Ramos (cell line): ENCODE results near the gene MIB1.
"Not testable (repeated sequence)": the region's sequence is repeated elsewhere in the genome, so short reads cannot be mapped to it uniquely, and the experiment has no call there.

ENCODE experiments used
- in situ Hi-C: fragments of 300-500 bp; cut with MboI; formaldehyde crosslinking; loops from one replicate; pipeline ENCODE4 v1.14.3; 2022; ENCODE audit warnings: low sequenced_read_pairs; ENCODE audit not compliant: unreplicated experiment

The MIB1 gene

GRCh38 chr18:21741562-21742314 lies 1.1 kb downstream of the MIB1 start:
- in situ Hi-C loops = loop anchor here (25.0 kb wide), 1 partner anchor 654 kb away; no protein-coding TSS in a partner anchor

- in situ Hi-C loops = loop anchor here (25.0 kb wide), 1 partner anchor 655 kb away; no protein-coding TSS in a partner anchor
These were observed 1.7 kb downstream of the MIB1 start for GRCh38 chr18:21742315-21742687.

GRCh38 chr18:21743166-21743832 lies 2.7 kb downstream of the MIB1 start:
- in situ Hi-C loops = loop anchor here (25.0 kb wide), 1 partner anchor 656 kb away; no protein-coding TSS in a partner anchor

GRCh38 chr18:21745231-21745630 lies 4.6 kb downstream of the MIB1 start:
- in situ Hi-C loops = loop anchor here (25.0 kb wide), 1 partner anchor 658 kb away; no protein-coding TSS in a partner anchor

GRCh38 chr18:21747268-21747667 lies 6.7 kb downstream of the MIB1 start:
- in situ Hi-C loops = loop anchor here (25.0 kb wide), 1 partner anchor 660 kb away; no protein-coding TSS in a partner anchor

- in situ Hi-C loops = loop anchor here (25.0 kb wide), 1 partner anchor 661 kb away; no protein-coding TSS in a partner anchor
These were observed 7.4 kb downstream of the MIB1 start for GRCh38 chr18:21747764-21748693.

GRCh38 chr18:21757833-21758232 lies 17.2 kb downstream of the MIB1 start:
- in situ Hi-C loops = no loop called here

- in situ Hi-C loops = no loop called here
These were observed 19.2 kb downstream of the MIB1 start for GRCh38 chr18:21759836-21760235.

- in situ Hi-C loops = no loop called here
These were observed 19.7 kb downstream of the MIB1 start for GRCh38 chr18:21760321-21760720.

GRCh38 chr18:21761471-21762115 lies 21.0 kb downstream of the MIB1 start:
- in situ Hi-C loops = no loop called here

- in situ Hi-C loops = no loop called here
These were observed 21.7 kb downstream of the MIB1 start for GRCh38 chr18:21762181-21762772.

GRCh38 chr18:21763846-21764646 lies 23.5 kb downstream of the MIB1 start:
- in situ Hi-C loops = no loop called here

GRCh38 chr18:21769206-21769605 lies 28.6 kb downstream of the MIB1 start:
- in situ Hi-C loops = no loop called here

GRCh38 chr18:21774722-21775121 lies 34.1 kb downstream of the MIB1 start:
- in situ Hi-C loops = no loop called here

- in situ Hi-C loops = no loop called here
These were observed 37.2 kb downstream of the MIB1 start for GRCh38 chr18:21777814-21778213.

- in situ Hi-C loops = no loop called here
These were observed 45.9 kb downstream of the MIB1 start for GRCh38 chr18:21786526-21786925.

GRCh38 chr18:21796089-21796488 lies 55.5 kb downstream of the MIB1 start:
- in situ Hi-C loops = not testable (repeated sequence)

GRCh38 chr18:21798126-21798525 lies 57.5 kb downstream of the MIB1 start:
- in situ Hi-C loops = no loop called here

- in situ Hi-C loops = no loop called here
These were observed 59.1 kb downstream of the MIB1 start for GRCh38 chr18:21799721-21800120.
